ENCODE data around the gene RAB10.
"Not testable (repeated sequence)": the region's sequence is repeated elsewhere in the genome, so short reads cannot be mapped to it uniquely, and the experiment has no call there.

- not testable (repeated sequence) for TF ChIP-seq CTCF (IDR thresholded peaks at IDR 0.05; ENCODE audit: low read depth, low read length); EZH2phosphoT487 (IDR thresholded peaks at IDR 0.05; ENCODE audit: low read depth)
Measured at GRCh38 chr2:26028083-26028482, 5.8 kb upstream of the RAB10 start.
